GM12878 (cell line): ENCODE results near the gene PITPNB. TPM values are rescaled to one million over a fixed set of nuclear protein-coding genes. Genes with fewer than 3 reads are reported as not detected.
A peak's percentile ranks its signal among the peaks of the same experiment; 100 is the strongest.

Experiments
- ATAC-seq: fragments of 200-7000 bp; cut with Tn5 transposase; 3 replicates; pipeline ENCODE4 v1.9.1; 2020; ENCODE audit warnings: mild to moderate bottlenecking, moderate library complexity
- BruUV-seq: library from RNA; stranded (reverse); fragments of 400-500 nt; replicated peaks from 2 replicates; lab custom pipeline; 2021; lab: Mats Ljungman, UMichigan
- CTCF ChIA-PET: fragments of 300-600 bp; sonication (Branson Sonifier 250); formaldehyde crosslinking; extraction: SDS; loops from one replicate; lab custom pipeline; 2021; ENCODE audit warnings: inconsistent platforms; lab: Yijun Ruan, JAX
- POLR2A ChIA-PET: fragments of 350-600 bp; formaldehyde crosslinking; extraction: SDS; loops from one replicate; lab custom pipeline; 2021; ENCODE audit warnings: inconsistent platforms; lab: Charles Lee
- RAD21 ChIA-PET: fragments of 300-600 bp; sonication (Branson Sonifier 250); formaldehyde crosslinking; loops from one replicate; lab custom pipeline; 2023; ENCODE audit warnings: antibody characterized with exemption; ENCODE audit not compliant: unreplicated experiment; lab: Charles Lee
- SMC1A ChIA-PET: fragments of 300-600 bp; sonication (Branson Sonifier 250); formaldehyde crosslinking; loops from one replicate; lab custom pipeline; 2023; ENCODE audit not compliant: unreplicated experiment, uncharacterized antibody; lab: Charles Lee
- DNase-seq: peaks from one replicate; pipeline ENCODE4 v3.0.0-alpha.2; 2011; ENCODE audit warnings: low read depth, low spot score
- FAIRE-seq: peaks from 3 replicates; lab custom pipeline; 2011; peaks lifted over from hg19 to GRCh38; lab: Jason Lieb, UNC
- H2AFZ ChIP-seq: 2 replicates; pipeline ENCODE4 v1.6.0; 2011; ENCODE audit warnings: low read depth, low read length, control low read depth; ENCODE audit not compliant: control insufficient read depth
- H3K27ac ChIP-seq: 2 replicates; pipeline ENCODE4 v1.5.1; 2011; ENCODE audit warnings: control low read depth; ENCODE audit not compliant: control insufficient read depth, insufficient read depth
- H3K27me3 ChIP-seq, 2 experiments: replicated peaks in 1 of 2; 2 replicates each; pipeline versions ENCODE4 v1.6.0 to v1.6.1; 2011; ENCODE audit warnings: low read length in 1 of 2; ENCODE audit not compliant: control insufficient read depth in 2 of 2, insufficient read depth in 2 of 2
- H3K36me3 ChIP-seq, 2 experiments: 2 replicates each; pipeline ENCODE4 v1.5.1; 2011; ENCODE audit warnings: low read length in 1 of 2; ENCODE audit not compliant: control insufficient read depth in 2 of 2, insufficient read depth in 2 of 2
- H3K4me1 ChIP-seq: 2 replicates; pipeline ENCODE4 v1.6.1; 2011; ENCODE audit warnings: mild to moderate bottlenecking, low read length, moderate library complexity, mixed read lengths; ENCODE audit not compliant: control insufficient read depth, insufficient read depth
- H3K4me2 ChIP-seq: 2 replicates; pipeline ENCODE4 v1.6.0; 2011; ENCODE audit warnings: control low read depth; ENCODE audit not compliant: control insufficient read depth, insufficient read depth
- H3K4me3 ChIP-seq: fragments of 200-600 bp; sonication (generic); 2 replicates; pipeline ENCODE4 v1.5.1; 2016
- H3K79me2 ChIP-seq: 2 replicates; pipeline ENCODE4 v1.6.0; 2011; ENCODE audit warnings: low read length; ENCODE audit not compliant: control insufficient read depth, insufficient read depth
- H3K9ac ChIP-seq: 2 replicates; pipeline ENCODE4 v1.8.0; 2011; ENCODE audit warnings: low read length, control low read depth, mixed read lengths; ENCODE audit not compliant: control insufficient read depth, insufficient read depth
- H3K9me3 ChIP-seq: replicated peaks from 3 replicates; pipeline ENCODE4 v1.5.1; 2011; ENCODE audit warnings: mild to moderate bottlenecking, low read length; ENCODE audit not compliant: control insufficient read depth, insufficient read depth
- H4K20me1 ChIP-seq: 2 replicates; pipeline ENCODE4 v1.6.0; 2011; ENCODE audit not compliant: control insufficient read depth, insufficient read depth
- BACH1 ChIP-seq: fragments of 450-650 bp; IDR thresholded peaks from 2 replicates; pipeline ENCODE4 v1.6.1; 2017; ENCODE audit warnings: mild to moderate bottlenecking, borderline replicate concordance
- BHLHE40 ChIP-seq, 2 experiments: fragments of 450-650 bp in 1 of 2; IDR thresholded peaks; 2 replicates each; pipeline ENCODE4 v1.6.1; 2011 to 2017; ENCODE audit warnings: low read depth in 2 of 2, borderline replicate concordance in 1 of 2, improper control_type of control experiment in 1 of 2, low read length in 1 of 2, mild to moderate bottlenecking in 1 of 2
- CHD1 ChIP-seq: IDR thresholded peaks from 2 replicates; pipeline ENCODE4 v1.6.1; 2012; ENCODE audit warnings: low read depth, low read length, improper control_type of control experiment
- EP300 ChIP-seq, 2 experiments: fragments of 150-350 bp in 1 of 2; IDR thresholded peaks; 2 replicates each; pipeline ENCODE4 v1.6.1; 2011 to 2012; ENCODE audit warnings: low read depth in 2 of 2, low read length in 2 of 2, borderline replicate concordance in 1 of 2, improper control_type of control experiment in 1 of 2, inconsistent platforms in 1 of 2; ENCODE audit not compliant: control insufficient read depth in 1 of 2
- ETV6 ChIP-seq, 2 experiments: fragments of 450-650 bp in 1 of 2; IDR thresholded peaks in 1 of 2; conservative IDR thresholded peaks in 1 of 2; 2 replicates each; pipeline ENCODE4 v1.6.1; 2014; ENCODE audit warnings: antibody characterized with exemption in 1 of 2, borderline replicate concordance in 1 of 2, low read depth in 1 of 2, mild to moderate bottlenecking in 1 of 2, moderate library complexity in 1 of 2
- FOXK2 ChIP-seq: fragments of 450-650 bp; IDR thresholded peaks from 2 replicates; pipeline ENCODE4 v1.6.1; 2017; ENCODE audit warnings: mild to moderate bottlenecking, moderate library complexity
- GABPA ChIP-seq: IDR thresholded peaks from 2 replicates; pipeline ENCODE4 v1.6.1; 2014; ENCODE audit warnings: antibody characterized with exemption, low read depth, mild to moderate bottlenecking, inconsistent platforms
- IKZF1 ChIP-seq: fragments of 450-650 bp; conservative IDR thresholded peaks from 2 replicates; pipeline ENCODE4 v1.6.1; 2017; ENCODE audit warnings: antibody characterized with exemption, mild to moderate bottlenecking
- IRF4 ChIP-seq: IDR thresholded peaks from 2 replicates; pipeline ENCODE4 v1.6.1; 2011; ENCODE audit warnings: low read depth, low read length
- JUND ChIP-seq: IDR thresholded peaks from 2 replicates; pipeline ENCODE4 v1.6.1; 2012; ENCODE audit warnings: low read depth, mild to moderate bottlenecking, low read length, improper control_type of control experiment, moderate library complexity
- MTA2 ChIP-seq: fragments of 450-650 bp; IDR thresholded peaks from 2 replicates; pipeline ENCODE4 v1.6.1; 2016; ENCODE audit warnings: low read depth, mild to moderate bottlenecking, moderate library complexity
- NFXL1 ChIP-seq: fragments of 450-650 bp; IDR thresholded peaks from 2 replicates; pipeline ENCODE4 v1.6.1; 2017; ENCODE audit warnings: antibody characterized with exemption, mild to moderate bottlenecking, borderline replicate concordance
- NFYA ChIP-seq: IDR thresholded peaks from 2 replicates; pipeline ENCODE4 v1.6.1; 2011; ENCODE audit warnings: low read depth, mild to moderate bottlenecking, low read length, improper control_type of control experiment, borderline replicate concordance
- POU2F2 ChIP-seq: IDR thresholded peaks from 3 replicates; pipeline ENCODE4 v1.6.1; 2011; ENCODE audit warnings: low read depth, mild to moderate bottlenecking, low read length, borderline replicate concordance
- RCOR1 ChIP-seq: conservative IDR thresholded peaks from 2 replicates; pipeline ENCODE4 v1.6.1; 2012; ENCODE audit warnings: low read depth, low read length, improper control_type of control experiment
- RFX5 ChIP-seq: IDR thresholded peaks from 2 replicates; pipeline ENCODE4 v1.6.1; 2011; ENCODE audit warnings: low read depth, low read length, improper control_type of control experiment
- RUNX3 ChIP-seq: IDR thresholded peaks from 2 replicates; pipeline ENCODE4 v1.6.1; 2012; ENCODE audit warnings: low read length, inconsistent platforms
- SPI1 ChIP-seq: IDR thresholded peaks from 2 replicates; pipeline ENCODE4 v1.6.1; 2011; ENCODE audit warnings: low read depth, mild to moderate bottlenecking, low read length, moderate library complexity, borderline replicate concordance; ENCODE audit not compliant: insufficient read depth
- WGBS: methylation state at CpG from one replicate; pipeline ENCODE4 v1.1.6; 2016; ENCODE audit warnings: low lambda C conversion rate; ENCODE audit not compliant: insufficient replicate concordance, insufficient coverage; ENCODE audit errors: missing lambda C conversion rate; 5-methylcytosine and 5-hydroxymethylcytosine counted together
- in situ Hi-C: fragments of 300-500 bp; cut with MboI; formaldehyde crosslinking; loops from 9 replicates; pipeline ENCODE4 v1.14.3; 2018; ENCODE audit warnings: mixed read lengths
- intact Hi-C: fragments of 100-400 bp; cut with micrococcal nuclease; formaldehyde crosslinking; loops from one replicate; pipeline ENCODE4 v1.14.2; 2022; ENCODE audit not compliant: unreplicated experiment
- polyA plus RNA-seq, 11 experiments: library from polyadenylated mRNA; depleted of rRNA in 4 of 11; unstranded in 6 of 11; stranded (reverse) in 5 of 11; fragments of >200 nt; fragmentation: Nextera tagmentation in 4 of 11; fragmentation: Illumina TruSeq in 1 of 11; extraction: Ambion mirVana in 4 of 11; extraction: Trizol in 1 of 11; gene quantifications; 1 replicate in 1 of 11; 2 replicates in 10 of 11; pipeline versions ENCODE4 v1.2.1 to v1.2.3, GENCODE V29; 2011 to 2016; ENCODE audit warnings: inconsistent platforms in 2 of 11, missing spikeins in 2 of 11, low read depth in 1 of 11
- total RNA-seq, 4 experiments: library from RNA; depleted of rRNA in 3 of 4; stranded (reverse); fragments of >200 nt in 3 of 4; fragmentation: Illumina TruSeq in 1 of 4; extraction: Trizol in 1 of 4; gene quantifications; 2 replicates each; pipeline versions ENCODE4 v1.2.1 to v1.2.3, GENCODE V29; 2013 to 2021
- TF ChIP-seq, protein P1 (sequence below): IDR thresholded peaks from 2 replicates; pipeline ENCODE4 v1.6.1; 2012; ENCODE audit warnings: mild to moderate bottlenecking, low read depth, low read length
- TF ChIP-seq, protein P2 (sequence below): fragments of 450-650 bp; IDR thresholded peaks from 2 replicates; pipeline ENCODE4 v1.6.1; 2017; ENCODE audit warnings: borderline replicate concordance

Gene PITPNB
- total and polyA plus RNA-seq, 10 of the 15 experiments (the other 5 are each of a cell fraction or from before 2014, with no cell fraction given) = 19.7 to 116 (median 64.9) TPM

DNA sequence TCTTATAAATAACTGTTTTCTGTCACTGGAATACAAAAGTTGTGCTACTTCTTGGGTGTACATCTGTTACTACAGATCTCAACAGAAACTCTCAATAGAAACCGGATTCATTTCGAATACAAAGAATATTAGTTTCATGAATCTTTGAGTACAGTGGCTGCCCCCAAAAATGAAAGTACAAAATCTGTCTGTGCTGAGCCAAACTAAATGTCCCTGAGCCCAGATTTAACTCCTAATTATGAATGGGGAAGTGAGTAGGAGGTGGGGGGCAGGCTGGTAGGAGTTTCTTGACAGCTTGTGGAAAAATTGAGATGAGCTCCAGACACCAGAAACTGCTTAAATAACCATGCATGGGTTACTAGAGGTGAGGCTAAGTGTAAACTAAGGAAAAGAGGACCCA, 41.6 kb downstream of the PITPNB start (continued):
- TF ChIP-seq BHLHE40 (IDR thresholded peaks at IDR 0.05; ENCODE audit: borderline replicate concordance in 1 of 2, low read depth in 2 of 2, low read length in 1 of 2) (no peak), ETV6 (conservative IDR thresholded peaks at IDR 0.05 in 1 of 2, IDR thresholded peaks at IDR 0.05 in 1 of 2; ENCODE audit: borderline replicate concordance in 1 of 2, low read depth in 1 of 2) (no peak), SPI1 (peak; percentile 83), GABPA (no peak), JUND (no peak), NFYA (no peak), EP300 (IDR thresholded peaks at IDR 0.05; ENCODE audit: borderline replicate concordance in 1 of 2, control insufficient read depth in 1 of 2, low read depth in 2 of 2, low read length in 2 of 2) (no peak)

DNA sequence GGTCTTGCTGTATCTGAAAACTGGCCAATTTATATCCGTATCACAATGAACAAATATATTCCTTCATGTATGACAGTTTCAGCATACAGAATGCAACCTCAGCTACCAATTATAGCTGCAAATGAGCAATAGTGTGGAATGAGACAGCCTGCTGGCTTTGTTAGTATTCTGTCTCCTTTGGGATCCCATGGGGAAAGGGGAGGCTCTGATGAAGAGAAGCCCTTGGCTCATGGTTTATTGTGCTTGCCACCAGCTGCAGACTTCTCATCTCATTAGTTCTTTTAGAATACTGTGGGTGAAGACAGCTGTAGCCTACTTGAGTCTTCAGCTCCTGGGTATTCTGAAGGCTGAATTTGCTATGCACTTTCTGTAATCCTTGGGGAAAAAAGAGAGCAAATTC, 42.4 kb downstream of the PITPNB start:
- DNase-seq (no peak), ATAC-seq (no peak), FAIRE-seq (no peak)
- BruUV-seq = no TSS peak
- intact Hi-C loops = no loop called here
- Histone ChIP-seq H3K9ac (no peak overlapping the region), H3K4me3 (no peak overlapping the region), H3K27me3 (no peaks in the 10 kb centered on the region), H2AFZ (no peak overlapping the region), H3K4me1 (peaks cover 38% of the 10 kb centered on the region), H4K20me1 (peaks cover 4% of the 10 kb centered on the region), H3K27ac (no peak overlapping the region), H3K79me2 (peaks cover 9% of the 10 kb centered on the region), H3K4me2 (no peak overlapping the region), H3K9me3 (no peaks in the 10 kb centered on the region), H3K36me3 (peaks cover 5 to 16% of the 10 kb centered on the region in 2 experiments)
- 43% methylated on average over 1 of the region's 1 CpG for WGBS
- ChIA-PET SMC1A (interaction anchor here (0.7 to 0.8 kb wide), 2 partner anchors 10 to 19 kb away, joined by 3 read pairs; no protein-coding TSS in a partner anchor), POLR2A (no interaction called here), CTCF (interaction anchor here (1.7 to 2.1 kb wide), 2 partner anchors 12 to 1198 kb away, joined by 5 to 6 read pairs; no protein-coding TSS in a partner anchor), RAD21 (interaction anchor here (1.2 kb wide), 1 partner anchor 43 kb away, joined by 3 read pairs; the partner anchor contains the start of gene PITPNB)
- TF ChIP-seq, protein P1, sequence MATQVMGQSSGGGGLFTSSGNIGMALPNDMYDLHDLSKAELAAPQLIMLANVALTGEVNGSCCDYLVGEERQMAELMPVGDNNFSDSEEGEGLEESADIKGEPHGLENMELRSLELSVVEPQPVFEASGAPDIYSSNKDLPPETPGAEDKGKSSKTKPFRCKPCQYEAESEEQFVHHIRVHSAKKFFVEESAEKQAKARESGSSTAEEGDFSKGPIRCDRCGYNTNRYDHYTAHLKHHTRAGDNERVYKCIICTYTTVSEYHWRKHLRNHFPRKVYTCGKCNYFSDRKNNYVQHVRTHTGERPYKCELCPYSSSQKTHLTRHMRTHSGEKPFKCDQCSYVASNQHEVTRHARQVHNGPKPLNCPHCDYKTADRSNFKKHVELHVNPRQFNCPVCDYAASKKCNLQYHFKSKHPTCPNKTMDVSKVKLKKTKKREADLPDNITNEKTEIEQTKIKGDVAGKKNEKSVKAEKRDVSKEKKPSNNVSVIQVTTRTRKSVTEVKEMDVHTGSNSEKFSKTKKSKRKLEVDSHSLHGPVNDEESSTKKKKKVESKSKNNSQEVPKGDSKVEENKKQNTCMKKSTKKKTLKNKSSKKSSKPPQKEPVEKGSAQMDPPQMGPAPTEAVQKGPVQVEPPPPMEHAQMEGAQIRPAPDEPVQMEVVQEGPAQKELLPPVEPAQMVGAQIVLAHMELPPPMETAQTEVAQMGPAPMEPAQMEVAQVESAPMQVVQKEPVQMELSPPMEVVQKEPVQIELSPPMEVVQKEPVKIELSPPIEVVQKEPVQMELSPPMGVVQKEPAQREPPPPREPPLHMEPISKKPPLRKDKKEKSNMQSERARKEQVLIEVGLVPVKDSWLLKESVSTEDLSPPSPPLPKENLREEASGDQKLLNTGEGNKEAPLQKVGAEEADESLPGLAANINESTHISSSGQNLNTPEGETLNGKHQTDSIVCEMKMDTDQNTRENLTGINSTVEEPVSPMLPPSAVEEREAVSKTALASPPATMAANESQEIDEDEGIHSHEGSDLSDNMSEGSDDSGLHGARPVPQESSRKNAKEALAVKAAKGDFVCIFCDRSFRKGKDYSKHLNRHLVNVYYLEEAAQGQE = no peak
- TF ChIP-seq RUNX3 (no peak), POU2F2 (no peak), CHD1 (no peak), MTA2 (no peak), IRF4 (no peak), RFX5 (no peak), RCOR1 (no peak), BACH1 (no peak), NFXL1 (no peak), BHLHE40 (IDR thresholded peaks at IDR 0.05; ENCODE audit: borderline replicate concordance in 1 of 2, low read depth in 2 of 2, low read length in 1 of 2) (no peak), IKZF1 (no peak), FOXK2 (no peak)
- TF ChIP-seq, protein P2, sequence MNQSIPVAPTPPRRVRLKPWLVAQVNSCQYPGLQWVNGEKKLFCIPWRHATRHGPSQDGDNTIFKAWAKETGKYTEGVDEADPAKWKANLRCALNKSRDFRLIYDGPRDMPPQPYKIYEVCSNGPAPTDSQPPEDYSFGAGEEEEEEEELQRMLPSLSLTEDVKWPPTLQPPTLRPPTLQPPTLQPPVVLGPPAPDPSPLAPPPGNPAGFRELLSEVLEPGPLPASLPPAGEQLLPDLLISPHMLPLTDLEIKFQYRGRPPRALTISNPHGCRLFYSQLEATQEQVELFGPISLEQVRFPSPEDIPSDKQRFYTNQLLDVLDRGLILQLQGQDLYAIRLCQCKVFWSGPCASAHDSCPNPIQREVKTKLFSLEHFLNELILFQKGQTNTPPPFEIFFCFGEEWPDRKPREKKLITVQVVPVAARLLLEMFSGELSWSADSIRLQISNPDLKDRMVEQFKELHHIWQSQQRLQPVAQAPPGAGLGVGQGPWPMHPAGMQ = no peak
- in situ Hi-C loops = no loop called here
